Cardiac fibroblast (primary cell): ENCODE results near the gene COL23A1.
"Not testable (repeated sequence)": the region's sequence is repeated elsewhere in the genome, so short reads cannot be mapped to it uniquely, and the experiment has no call there.

Experiments used
- DNase-seq, 2 donors: peaks; one replicate each; pipeline versions ENCODE4 v3.0.0 to v3.0.0-alpha.2; 2010; ENCODE audit warnings: low read depth in 2 of 2
- H3K4me3 ChIP-seq, 2 donors: replicated peaks in 1 of 2; 1 replicate in 1 of 2; 2 replicates in 1 of 2; pipeline ENCODE4 v1.5.1; 2011; ENCODE audit warnings: low read depth in 2 of 2, low read length in 2 of 2, mild to moderate bottlenecking in 2 of 2, moderate library complexity in 1 of 2
- TF ChIP-seq, protein P1 (sequence below): IDR thresholded peaks from one replicate; pipeline ENCODE4 v1.5.1; 2011; ENCODE audit warnings: low read depth, mild to moderate bottlenecking, low read length, inconsistent platforms

The COL23A1 gene

DNA sequence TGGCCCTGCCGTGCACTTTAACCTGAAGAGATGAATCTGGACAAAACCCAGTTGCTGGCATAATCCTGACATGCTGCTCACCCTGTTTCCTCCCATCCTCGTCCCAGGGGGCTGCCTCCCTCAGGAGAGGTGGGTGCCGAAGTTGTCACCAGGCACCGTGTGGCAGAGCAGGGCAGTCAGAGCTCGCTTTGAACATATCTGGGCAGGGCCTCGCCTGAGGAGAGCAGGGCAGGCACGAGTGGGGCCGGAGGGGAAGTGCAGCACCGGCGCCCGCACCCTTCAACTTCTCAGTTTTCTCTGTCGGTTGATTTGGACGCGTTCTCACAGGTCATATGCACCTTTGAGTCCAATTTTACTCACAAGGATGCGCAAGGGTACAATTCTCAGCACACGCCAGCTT is 216.5 kb downstream of the COL23A1 start:
- H3K4me3 ChIP-seq = no peak overlapping the region
- DNase-seq = no peak
- TF ChIP-seq, protein P1, sequence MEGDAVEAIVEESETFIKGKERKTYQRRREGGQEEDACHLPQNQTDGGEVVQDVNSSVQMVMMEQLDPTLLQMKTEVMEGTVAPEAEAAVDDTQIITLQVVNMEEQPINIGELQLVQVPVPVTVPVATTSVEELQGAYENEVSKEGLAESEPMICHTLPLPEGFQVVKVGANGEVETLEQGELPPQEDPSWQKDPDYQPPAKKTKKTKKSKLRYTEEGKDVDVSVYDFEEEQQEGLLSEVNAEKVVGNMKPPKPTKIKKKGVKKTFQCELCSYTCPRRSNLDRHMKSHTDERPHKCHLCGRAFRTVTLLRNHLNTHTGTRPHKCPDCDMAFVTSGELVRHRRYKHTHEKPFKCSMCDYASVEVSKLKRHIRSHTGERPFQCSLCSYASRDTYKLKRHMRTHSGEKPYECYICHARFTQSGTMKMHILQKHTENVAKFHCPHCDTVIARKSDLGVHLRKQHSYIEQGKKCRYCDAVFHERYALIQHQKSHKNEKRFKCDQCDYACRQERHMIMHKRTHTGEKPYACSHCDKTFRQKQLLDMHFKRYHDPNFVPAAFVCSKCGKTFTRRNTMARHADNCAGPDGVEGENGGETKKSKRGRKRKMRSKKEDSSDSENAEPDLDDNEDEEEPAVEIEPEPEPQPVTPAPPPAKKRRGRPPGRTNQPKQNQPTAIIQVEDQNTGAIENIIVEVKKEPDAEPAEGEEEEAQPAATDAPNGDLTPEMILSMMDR = no peak

DNA sequence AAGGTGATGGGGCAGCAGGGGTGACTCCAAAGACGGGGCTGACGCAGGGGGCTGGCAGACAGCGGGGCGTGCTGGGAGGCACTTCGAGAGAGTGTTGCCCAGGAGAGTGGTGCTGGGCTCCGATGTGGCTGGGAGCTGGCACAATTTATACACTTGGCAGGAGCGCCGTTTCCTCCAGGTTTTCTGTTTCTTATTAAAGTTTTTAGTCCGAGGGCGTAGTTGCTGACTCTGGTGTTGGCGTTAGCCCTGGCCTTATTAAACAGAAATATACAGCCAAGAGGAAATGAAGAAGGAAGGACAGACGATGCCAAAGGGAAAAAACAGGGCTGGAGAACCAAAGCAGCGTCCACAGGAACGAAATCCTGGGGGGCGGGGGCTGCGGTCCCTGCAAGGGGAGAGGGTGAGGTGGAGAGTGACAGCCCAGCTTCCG is 218.0 kb downstream of the COL23A1 start:
- TF ChIP-seq, protein P1 = no peak
- peak in 1 of 2 donors; percentile 12 for DNase-seq

DNA sequence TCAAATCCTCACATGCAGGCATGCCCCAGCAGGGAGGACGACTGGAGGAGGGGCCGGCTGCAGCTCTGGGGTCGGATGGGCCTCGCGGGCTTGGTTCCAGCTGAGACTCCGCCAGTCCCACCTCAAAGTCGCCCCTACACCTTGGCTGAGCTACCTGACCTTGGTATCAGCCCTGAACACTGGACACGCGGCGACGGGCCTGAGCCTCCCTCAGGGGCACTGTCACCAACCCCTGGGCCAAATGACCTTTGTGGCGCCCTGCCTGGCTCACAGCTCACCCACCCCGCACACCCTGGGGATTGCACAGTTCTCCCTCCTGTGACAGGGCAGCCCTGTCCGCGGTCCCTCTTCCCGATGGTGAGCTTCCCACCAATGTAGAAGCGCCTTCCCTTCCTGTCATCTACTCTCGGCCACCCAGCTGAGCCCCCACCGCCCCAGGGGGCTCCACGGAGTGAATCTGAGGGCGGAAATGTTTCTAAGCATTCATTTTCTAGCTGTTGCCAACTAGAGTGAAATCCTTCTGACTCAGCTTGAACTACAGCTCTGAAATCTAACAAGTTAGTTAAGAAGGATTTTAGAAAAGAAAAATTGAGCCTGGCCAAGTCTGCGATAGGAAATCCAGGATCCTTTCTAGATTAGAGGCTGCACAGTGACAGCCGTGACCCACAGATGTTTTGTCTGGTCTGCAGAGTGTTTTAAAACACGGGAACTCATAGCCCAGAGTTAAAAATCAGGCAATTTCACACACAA is 218.7 kb downstream of the COL23A1 start:
- H3K4me3 ChIP-seq = no peak overlapping the region
- DNase-seq = no peak

More for the DNA sequence above, 218.0 kb downstream of the COL23A1 start:
- no peak overlapping the region for H3K4me3 ChIP-seq

DNA sequence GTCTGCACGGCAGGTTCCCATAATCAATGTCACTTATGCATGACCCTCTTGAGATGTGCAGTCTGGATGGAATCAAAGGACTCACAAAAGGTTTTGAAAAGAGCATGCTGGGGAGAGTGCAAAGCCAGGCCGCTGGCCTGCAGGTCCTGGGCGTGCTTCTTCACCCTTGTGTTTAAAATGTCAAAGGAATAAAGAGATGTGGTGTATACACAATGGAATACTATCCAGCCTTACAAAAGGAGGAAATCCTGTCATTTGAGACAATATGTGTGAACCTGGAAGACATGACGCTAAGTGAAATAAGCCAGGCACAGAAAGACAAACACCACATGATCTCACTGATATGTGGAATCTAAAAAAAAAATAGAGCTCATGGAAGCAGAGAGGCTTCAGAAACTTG is 220.1 kb downstream of the COL23A1 start:
- TF ChIP-seq, protein P1 = no peak

More for the DNA sequence above, 218.7 kb downstream of the COL23A1 start:
- TF ChIP-seq, protein P1 = no peak

DNA sequence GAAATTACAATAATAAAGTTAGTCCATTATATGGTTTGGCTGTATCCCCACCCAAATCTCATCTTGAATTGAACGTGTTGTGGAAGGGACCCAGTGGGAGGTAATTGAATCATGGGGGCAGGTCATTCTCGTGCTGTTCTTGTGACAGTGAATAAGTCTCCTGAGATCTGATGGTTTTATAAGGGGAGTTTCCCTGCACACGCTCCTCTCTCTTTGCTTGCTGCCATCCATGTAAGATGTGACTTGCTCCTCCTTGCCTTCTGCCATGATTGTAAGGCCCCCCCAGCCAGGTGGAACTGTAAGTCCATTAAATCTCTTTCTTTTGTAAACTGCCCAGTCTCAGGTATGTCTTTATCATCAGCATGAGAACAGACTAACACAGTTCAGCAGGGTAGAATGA is 220.7 kb downstream of the COL23A1 start:
- not testable (repeated sequence) for DNase-seq, H3K4me3 ChIP-seq

More for the DNA sequence above, 220.1 kb downstream of the COL23A1 start:
- no peak for DNase-seq
- H3K4me3 ChIP-seq = no peak overlapping the region

DNA sequence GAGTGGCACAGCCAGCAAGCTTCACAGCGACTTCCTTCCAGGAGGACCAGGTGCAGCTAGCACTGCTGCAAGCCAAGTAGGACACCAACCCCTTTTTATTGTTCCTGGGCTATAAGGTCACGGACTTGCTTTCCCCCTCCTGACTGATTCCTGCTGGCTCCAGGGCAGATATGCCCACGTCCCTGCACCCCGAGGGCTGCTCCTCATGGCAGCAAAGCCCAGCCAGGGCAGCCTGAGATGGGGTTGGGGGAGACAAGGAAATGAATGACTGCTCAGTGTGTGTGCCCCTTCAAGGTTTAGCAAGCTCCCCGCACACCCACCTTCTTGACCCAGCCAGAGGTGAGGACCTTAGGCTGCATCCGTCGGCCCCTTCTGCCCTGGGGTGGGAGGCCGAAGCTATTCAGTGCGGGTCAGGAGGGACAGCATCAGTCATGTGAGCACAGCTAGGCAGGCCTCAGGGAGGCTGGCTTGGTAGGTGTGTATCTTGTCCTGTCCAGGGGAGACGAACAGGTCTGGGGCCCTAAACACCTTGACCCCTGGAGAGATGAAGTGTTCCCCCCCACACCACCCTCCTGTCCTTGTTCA is 221.4 kb downstream of the COL23A1 start:
- no peak overlapping the region for H3K4me3 ChIP-seq
- TF ChIP-seq, protein P1 = no peak
- DNase-seq = no peak

DNA sequence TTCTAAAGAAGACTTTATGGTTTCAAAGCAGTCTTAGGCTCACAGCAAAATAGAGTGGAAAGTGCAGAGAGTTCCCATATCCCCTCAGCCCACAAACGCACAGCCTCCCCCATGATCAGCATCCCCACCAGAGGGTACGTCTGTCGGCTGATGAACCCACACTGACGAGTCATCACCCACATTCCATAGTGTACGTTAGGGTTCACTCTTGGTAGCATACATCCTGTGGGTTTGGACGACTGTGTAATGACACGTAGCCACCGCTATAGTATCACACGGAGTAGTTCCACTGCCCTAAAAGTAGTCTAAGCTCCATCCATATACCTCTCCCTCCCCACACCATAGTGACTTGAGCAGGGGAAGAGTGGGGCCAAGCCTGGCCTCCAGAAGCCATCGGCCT is 221.9 kb downstream of the COL23A1 start:
- TF ChIP-seq, protein P1 = no peak
- H3K4me3 ChIP-seq = no peak overlapping the region
- no peak for DNase-seq
